Keratinocyte (primary cell): ENCODE measurements around the gene CWF19L2. TPM values are rescaled to one million over a fixed set of nuclear protein-coding genes. Genes with fewer than 3 reads are reported as not detected.
A peak's percentile ranks its signal among the peaks of the same experiment; 100 is the strongest.

Source experiments
- DNase-seq: peaks from one replicate; pipeline ENCODE4 v3.0.0-alpha.2; 2011; ENCODE audit warnings: low read depth, missing footprints, low spot score
- FAIRE-seq: peaks from 2 replicates; lab custom pipeline; 2011; peaks lifted over from hg19 to GRCh38; lab: Jason Lieb, UNC
- H2AFZ ChIP-seq: 2 replicates; pipeline ENCODE4 v1.6.0; 2012; ENCODE audit warnings: low read length, control low read depth, inconsistent platforms; ENCODE audit not compliant: control insufficient read depth
- H3K27ac ChIP-seq: 2 replicates; pipeline ENCODE4 v1.5.1; 2011; ENCODE audit warnings: low read length; ENCODE audit not compliant: control insufficient read depth, insufficient read depth
- H3K27me3 ChIP-seq: 3 replicates; pipeline ENCODE4 v1.6.0; 2011; ENCODE audit warnings: low read length; ENCODE audit not compliant: control insufficient read depth, insufficient read depth; ENCODE audit errors: extremely low read depth
- H3K36me3 ChIP-seq, 2 experiments: 2 replicates in 1 of 2; 3 replicates in 1 of 2; pipeline ENCODE4 v1.5.1; 2011; ENCODE audit warnings: low read length in 2 of 2, mild to moderate bottlenecking in 1 of 2; ENCODE audit not compliant: control insufficient read depth in 2 of 2, insufficient read depth in 2 of 2; ENCODE audit errors: extremely low read depth in 1 of 2
- H3K4me1 ChIP-seq: 3 replicates; pipeline ENCODE4 v1.5.1; 2011; ENCODE audit warnings: low read length; ENCODE audit not compliant: control insufficient read depth, insufficient read depth; ENCODE audit errors: extremely low read depth
- H3K4me2 ChIP-seq: 3 replicates; pipeline ENCODE4 v1.6.0; 2011; ENCODE audit warnings: low read depth, low read length; ENCODE audit not compliant: control insufficient read depth, insufficient read depth; ENCODE audit errors: extremely low read depth
- H3K4me3 ChIP-seq, 3 experiments: fragments of 200-600 bp in 1 of 3; sonication (generic) in 1 of 3; 2 replicates in 2 of 3; 3 replicates in 1 of 3; pipeline ENCODE4 v1.5.1; 2011 to 2016; ENCODE audit warnings: low read length in 3 of 3, mild to moderate bottlenecking in 3 of 3, control low read depth in 2 of 3, inconsistent platforms in 1 of 3, low read depth in 1 of 3, mixed read lengths in 1 of 3, mixed run types in 1 of 3, moderate library complexity in 1 of 3; ENCODE audit not compliant: control insufficient read depth in 2 of 3, insufficient read depth in 2 of 3; ENCODE audit errors: extremely low read depth in 1 of 3
- H3K79me2 ChIP-seq: 2 replicates; pipeline ENCODE4 v1.6.0; 2012; ENCODE audit warnings: low read length; ENCODE audit not compliant: control insufficient read depth, insufficient read depth
- H3K9ac ChIP-seq: 3 replicates; pipeline ENCODE4 v1.6.0; 2011; ENCODE audit warnings: low read length; ENCODE audit not compliant: control insufficient read depth, insufficient read depth; ENCODE audit errors: extremely low read depth
- H3K9me1 ChIP-seq: 3 replicates; pipeline ENCODE4 v1.6.0; 2011; ENCODE audit warnings: low read length; ENCODE audit not compliant: control insufficient read depth, insufficient read depth; ENCODE audit errors: extremely low read depth
- H3K9me3 ChIP-seq: 2 replicates; pipeline ENCODE4 v1.5.1; 2012; ENCODE audit warnings: low read depth, low read length; ENCODE audit not compliant: control insufficient read depth
- H4K20me1 ChIP-seq: 3 replicates; pipeline ENCODE4 v1.6.0; 2011; ENCODE audit warnings: low read length; ENCODE audit not compliant: control insufficient read depth, insufficient read depth; ENCODE audit errors: extremely low read depth
- CTCF ChIP-seq, 3 experiments: IDR thresholded peaks in 1 of 3; conservative IDR thresholded peaks in 1 of 3; optimal IDR thresholded peaks in 1 of 3; 2 replicates in 2 of 3; 3 replicates in 1 of 3; pipeline versions ENCODE3 to v1.5.1; 2011; ENCODE audit warnings: low read length in 3 of 3, mild to moderate bottlenecking in 3 of 3, moderate library complexity in 2 of 3, control low read depth in 1 of 3, inconsistent platforms in 1 of 3; ENCODE audit not compliant: insufficient read depth in 2 of 3; ENCODE audit errors: extremely low read depth in 1 of 3
- EZH2 ChIP-seq: IDR thresholded peaks from one replicate; pipeline ENCODE4 v1.6.1; 2012; ENCODE audit warnings: inconsistent platforms, mild to moderate bottlenecking, low read length, moderate library complexity
- dilution Hi-C: fragments of 300-500 bp; cut with MboI; formaldehyde crosslinking; loops from one replicate; pipeline ENCODE4 v1.7.0; 2020; ENCODE audit warnings: low sequenced_read_pairs; ENCODE audit not compliant: extremely low pct_ligation_motif_present
- polyA minus RNA-seq, 3 experiments: library from RNA; depleted of rRNA, polyadenylated mRNA; stranded (reverse); fragments of >200 nt; gene quantifications; 1 replicate in 1 of 3; 2 replicates in 1 of 3; 3 replicates in 1 of 3; pipeline ENCODE4 v1.2.3, GENCODE V29; 2011
- polyA plus RNA-seq, 5 experiments: library from polyadenylated mRNA; depleted of rRNA in 3 of 5; stranded (reverse) in 3 of 5; stranded (forward) in 1 of 5; unstranded in 1 of 5; fragments of >200 nt; gene quantifications; 1 replicate in 1 of 5; 2 replicates in 3 of 5; 3 replicates in 1 of 5; pipeline versions ENCODE4 v1.2.1 to v1.2.3, GENCODE V29; 2011 to 2012; ENCODE audit warnings: missing spikeins in 2 of 5, low read depth in 1 of 5, low replicate concordance in 1 of 5

CWF19L2 gene
- polyA plus RNA-seq (3.5 to 6.2 TPM (median 3.5 TPM) in 3 replicates), polyA minus RNA-seq (1.4 to 8.0 TPM (median 4.4 TPM) in 3 replicates)
- 16.6 TPM for polyA plus RNA-seq (2011; ENCODE audit: low read depth)
- 2.3 and 4.2 TPM in 2 replicates for polyA plus RNA-seq (2011; cell fraction: cytosol; rRNA removed)
- polyA plus RNA-seq (2011; cell fraction: nucleus; rRNA removed) = 4.2 and 5.8 TPM in 2 replicates
- polyA plus RNA-seq (2012; ENCODE audit: low replicate concordance) = 6.4 and 8.0 TPM in 2 replicates
- 3.8 TPM for polyA minus RNA-seq (2011; cell fraction: cytosol; rRNA and poly(A)+ RNA removed)
- polyA minus RNA-seq (2011; cell fraction: nucleus; rRNA and poly(A)+ RNA removed) = 5.9 and 10.3 TPM in 2 replicates

- no peaks in the 10 kb centered on the region for H3K9me3 ChIP-seq
- no peaks in the 10 kb centered on the region for H3K9me1 ChIP-seq
- dilution Hi-C loops = no loop called here
- H3K27me3 ChIP-seq = no peaks in the 10 kb centered on the region
- DNase-seq (peak; percentile 79), FAIRE-seq (peak; percentile 93)
- peak within 1 kb of the TSS; percentile 70 for H3K4me2 ChIP-seq
- H3K27ac ChIP-seq = peak within 1 kb of the TSS; percentile 80
- H3K4me3 ChIP-seq = peak within 1 kb of the TSS; percentile 65 to 98 (median 93)
- H3K4me1 ChIP-seq = peaks cover 3% of the 10 kb centered on the region
- peak within 1 kb of the TSS; percentile 90 for H3K9ac ChIP-seq
- peaks cover 21% of the 10 kb centered on the region for H3K79me2 ChIP-seq
- peaks cover 5 to 8% of the 10 kb centered on the region in 2 experiments for H3K36me3 ChIP-seq
- H2AFZ ChIP-seq = peak within 1 kb of the TSS; percentile 98
- no peaks in the 10 kb centered on the region for H4K20me1 ChIP-seq
- TF ChIP-seq CTCF (optimal IDR thresholded peaks at IDR 0.05 in 1 of 3, IDR thresholded peaks at IDR 0.05 in 1 of 3, conservative IDR thresholded peaks at IDR 0.05 in 1 of 3; ENCODE audit: extremely low read depth in 1 of 3, insufficient read depth in 2 of 3, low read length in 3 of 3) (no peak), EZH2 (no peak)
Observed at GRCh38 chr11:107457558-107458271, at the start of gene CWF19L2. Gene CWF19L2 (minus strand): TSS chr11:107457825. CDS start chr11:107457816, 9 bp downstream.

GRCh38 chr11:107505647-107506225, 48.1 kb upstream of the CWF19L2 start:
- Histone ChIP-seq H3K79me2 (no peaks in the 10 kb centered on the region), H3K27ac (no peak overlapping the region), H3K9me1 (no peaks in the 10 kb centered on the region), H4K20me1 (no peaks in the 10 kb centered on the region), H3K4me1 (no peaks in the 10 kb centered on the region), H3K36me3 (peaks cover 0 to 3% of the 10 kb centered on the region in 2 experiments), H3K4me3 (no peak overlapping the region), H3K9ac (no peak overlapping the region), H3K4me2 (no peak overlapping the region), H3K9me3 (peaks cover 4% of the 10 kb centered on the region), H3K27me3 (no peaks in the 10 kb centered on the region), H2AFZ (no peak overlapping the region)
- dilution Hi-C loops = no loop called here
- TF ChIP-seq CTCF (optimal IDR thresholded peaks at IDR 0.05 in 1 of 3, IDR thresholded peaks at IDR 0.05 in 1 of 3, conservative IDR thresholded peaks at IDR 0.05 in 1 of 3; ENCODE audit: extremely low read depth in 1 of 3, insufficient read depth in 2 of 3, low read length in 3 of 3) (no peak), EZH2 (no peak)
- FAIRE-seq (no peak), DNase-seq (no peak)
